Caki2 (cell line): Measurements from ENCODE around the gene ERC2. TPM values are rescaled to one million over a fixed set of nuclear protein-coding genes. Genes with fewer than 3 reads are reported as not detected.

Experiments used
- DNase-seq: peaks from one replicate; pipeline ENCODE4 v3.0.0-alpha.2; 2015; ENCODE audit warnings: low read depth
- in situ Hi-C: cut with HindIII; loops from 2 replicates; pipeline ENCODE4 v1.10.0; 2016; ENCODE audit warnings: low sequenced_read_pairs, low pct_unique_long_range_greater_than_20kb, mixed read lengths
- total RNA-seq: library from RNA; depleted of rRNA; stranded (reverse); fragments of >200 nt; shearing (Covaris generic); gene quantifications from 2 replicates; pipeline ENCODE4 v1.2.3, GENCODE V29; 2014; ENCODE audit warnings: low replicate concordance

Gene ERC2
- total RNA-seq, 1 experiment from 2014 or later, result not detected

DNA sequence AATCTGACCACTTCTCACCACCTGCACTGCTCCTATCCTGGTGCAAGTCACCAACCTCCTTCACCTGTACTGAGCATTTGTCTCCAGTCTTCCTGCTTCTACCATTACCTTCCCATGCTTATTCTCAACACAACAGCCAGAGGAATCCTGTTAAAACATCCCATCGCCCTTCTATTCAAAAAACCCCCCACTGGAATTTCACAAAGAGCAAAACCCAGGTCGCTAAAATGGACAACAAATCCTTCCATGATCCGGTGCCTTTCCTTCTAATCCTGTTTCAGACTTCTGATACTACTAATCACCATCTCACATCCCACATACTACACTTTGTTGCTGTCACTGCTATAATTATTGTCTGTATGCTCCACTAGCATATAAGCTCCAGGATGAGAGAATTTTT, 85.2 kb downstream of the ERC2 start:
- no peak for DNase-seq
- in situ Hi-C loops, result no loop called here

GRCh38 chr3:56379723-56380287, 88.5 kb downstream of the ERC2 start:
- DNase-seq, result no peak
- in situ Hi-C loops, result no loop called here

DNA sequence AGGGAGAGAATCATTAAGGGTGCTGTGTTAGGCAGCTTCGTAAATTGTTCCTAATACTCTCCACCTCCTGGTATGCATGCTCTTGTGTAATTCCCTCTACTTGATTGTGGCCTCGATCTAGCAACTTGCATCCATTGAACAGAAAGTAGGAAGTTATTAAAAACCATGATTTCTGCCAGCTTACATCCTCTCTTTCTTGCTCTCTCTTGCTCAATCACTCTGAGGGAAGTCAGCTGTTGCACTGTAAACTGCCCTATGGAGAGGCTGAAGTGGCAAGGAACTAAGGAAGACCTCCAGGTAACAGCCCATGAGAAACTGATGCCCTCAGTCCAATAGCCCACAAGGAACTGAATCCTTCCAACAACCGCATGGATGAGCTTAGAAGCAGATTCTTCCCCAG, 92.6 kb downstream of the ERC2 start:
- in situ Hi-C loops, result no loop called here
- no peak for DNase-seq

DNA sequence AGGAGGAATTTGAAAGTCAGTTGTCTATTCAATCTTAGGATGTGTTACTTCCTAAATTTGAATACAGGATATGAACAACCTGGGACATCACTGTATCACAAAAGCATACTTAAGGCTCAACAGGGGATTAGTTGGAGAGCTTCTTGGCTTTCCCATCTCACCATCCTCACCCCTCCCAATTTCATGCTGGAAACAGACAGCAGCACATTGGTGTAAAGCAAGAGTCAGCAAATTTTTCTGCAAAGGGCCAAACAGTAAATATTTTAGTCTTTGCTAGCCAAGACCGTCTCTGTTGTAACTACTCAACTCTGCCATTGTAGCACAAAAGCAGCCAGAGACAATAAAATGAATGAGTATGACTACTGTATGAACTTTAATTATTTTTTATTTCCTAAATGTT, 94.9 kb downstream of the ERC2 start:
- in situ Hi-C loops, result no loop called here
- no peak for DNase-seq

DNA sequence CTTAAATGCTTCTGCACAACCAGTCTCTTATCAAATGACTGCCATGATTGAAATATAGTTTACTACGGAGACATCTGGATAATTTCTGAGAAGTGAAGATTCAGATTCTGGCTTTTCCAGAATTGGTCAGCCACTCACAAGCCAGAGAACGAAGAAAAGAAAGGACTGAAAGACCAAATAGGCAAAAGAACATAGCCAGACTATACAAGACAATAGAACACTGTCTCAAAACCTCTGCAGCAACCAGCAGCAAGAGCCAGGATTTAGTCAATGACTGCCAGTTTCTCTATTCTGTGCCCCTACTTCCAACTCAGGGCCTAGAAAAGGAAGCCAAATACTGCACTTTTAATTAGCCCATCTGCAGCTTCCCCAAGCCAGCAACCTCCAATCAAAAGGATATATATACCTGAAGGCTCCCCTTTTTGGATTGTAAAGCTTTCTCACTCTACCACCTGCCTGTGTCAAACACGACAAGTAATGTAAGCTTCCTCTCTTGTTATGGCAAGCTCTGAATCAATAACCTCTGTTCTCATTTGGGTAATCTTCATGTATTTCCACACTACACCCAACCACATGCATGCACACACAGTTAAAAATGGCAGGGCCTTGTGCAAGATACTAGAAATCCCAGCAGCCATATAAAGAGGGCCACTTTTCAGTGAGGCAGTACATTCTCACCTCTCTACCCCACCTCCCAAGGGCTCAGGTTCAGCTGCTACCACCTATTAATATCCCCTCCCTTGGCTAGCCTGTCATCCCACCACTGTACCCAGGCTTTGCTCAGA, 97.1 kb downstream of the ERC2 start:
- DNase-seq, result no peak
- in situ Hi-C loops, result no loop called here

- in situ Hi-C loops, result no loop called here
- no peak for DNase-seq
These were observed 98.4 kb downstream of the ERC2 start for GRCh38 chr3:56369914-56370313.

- in situ Hi-C loops, result no loop called here
- DNase-seq, result no peak
These were observed 99.4 kb downstream of the ERC2 start for GRCh38 chr3:56368846-56369245.

DNA sequence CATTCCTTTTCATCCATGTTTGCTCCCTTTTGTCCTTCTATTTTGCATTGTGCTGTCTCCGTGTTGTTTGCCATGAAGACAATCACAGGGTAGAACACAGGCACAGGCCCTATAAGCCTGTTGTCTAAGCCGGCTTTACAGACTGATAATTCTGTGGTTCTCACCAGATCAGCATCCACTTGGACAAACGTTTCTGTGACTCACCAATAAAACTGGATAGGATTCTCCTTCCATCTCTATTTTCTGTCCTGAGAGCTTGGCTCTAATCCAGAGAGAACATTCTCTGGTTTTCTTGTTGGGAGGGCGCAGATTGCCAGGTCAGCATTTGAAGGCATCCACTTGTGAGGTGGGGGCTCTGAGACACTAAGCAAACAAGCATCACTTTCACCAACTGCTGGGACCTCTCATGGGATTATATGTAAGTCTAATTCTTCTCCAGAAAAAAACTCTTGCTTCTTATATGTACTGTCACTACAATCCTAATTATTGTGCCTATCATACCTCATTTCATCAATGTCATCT, 101.6 kb downstream of the ERC2 start:
- no peak for DNase-seq
- in situ Hi-C loops, result no loop called here

DNA sequence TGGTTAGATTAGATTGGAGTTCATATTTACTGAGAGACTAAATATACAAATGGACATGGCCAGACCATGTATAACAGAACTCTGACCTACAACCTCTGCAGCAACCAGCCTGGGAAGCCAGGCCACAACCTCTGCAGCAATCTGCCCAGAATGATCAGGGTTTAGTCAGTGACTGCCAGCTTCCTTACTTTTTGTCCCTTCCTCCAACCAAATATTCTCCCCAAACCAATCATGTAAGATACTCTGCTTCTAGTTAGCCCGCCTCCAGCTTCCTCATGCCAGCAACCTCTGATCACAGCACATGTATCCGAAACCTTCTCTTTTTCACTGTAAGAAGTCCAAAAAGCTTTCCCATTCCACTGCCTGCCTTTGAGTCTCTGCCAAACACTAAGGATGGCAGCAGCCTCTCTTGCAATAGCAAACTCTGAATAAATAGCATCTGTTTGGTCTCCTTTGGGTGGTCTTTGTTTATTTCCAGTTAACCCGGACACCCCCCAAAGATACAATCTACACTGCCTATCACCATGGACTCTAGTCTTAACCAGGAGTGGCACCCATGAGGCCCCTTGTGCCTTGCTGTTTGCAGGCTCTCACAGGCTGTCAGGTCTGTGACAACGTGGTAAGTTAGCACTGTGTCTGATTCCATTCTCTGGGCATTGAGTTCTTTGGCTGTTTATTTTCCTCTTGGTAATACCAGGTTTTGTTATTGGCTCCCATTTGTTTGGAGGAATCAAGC, 102.2 kb downstream of the ERC2 start:
- no peak for DNase-seq
- in situ Hi-C loops, result no loop called here

GRCh38 chr3:56364665-56365064, 103.6 kb downstream of the ERC2 start:
- DNase-seq, result no peak
- in situ Hi-C loops, result no loop called here

DNA sequence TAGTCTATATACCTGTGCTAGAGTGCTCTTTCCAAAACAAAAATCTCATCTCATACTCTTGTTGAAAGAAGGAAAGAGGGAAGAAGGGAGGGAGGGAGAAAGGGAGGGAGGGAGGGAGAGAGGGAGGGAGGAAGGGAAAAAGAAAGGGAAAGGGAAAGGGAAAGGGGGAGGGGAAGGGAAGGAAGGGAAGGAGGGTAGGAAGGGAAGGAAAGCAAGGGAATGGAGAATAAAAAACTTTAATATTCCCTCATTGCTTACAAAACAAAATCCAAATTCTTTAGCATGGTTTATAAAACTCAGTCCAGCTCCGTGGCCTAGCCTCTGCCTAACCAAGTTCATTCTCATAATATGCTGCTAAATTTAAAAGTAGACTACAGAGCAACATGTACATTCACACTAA, 104.5 kb downstream of the ERC2 start:
- in situ Hi-C loops, result no loop called here
- no peak for DNase-seq

DNA sequence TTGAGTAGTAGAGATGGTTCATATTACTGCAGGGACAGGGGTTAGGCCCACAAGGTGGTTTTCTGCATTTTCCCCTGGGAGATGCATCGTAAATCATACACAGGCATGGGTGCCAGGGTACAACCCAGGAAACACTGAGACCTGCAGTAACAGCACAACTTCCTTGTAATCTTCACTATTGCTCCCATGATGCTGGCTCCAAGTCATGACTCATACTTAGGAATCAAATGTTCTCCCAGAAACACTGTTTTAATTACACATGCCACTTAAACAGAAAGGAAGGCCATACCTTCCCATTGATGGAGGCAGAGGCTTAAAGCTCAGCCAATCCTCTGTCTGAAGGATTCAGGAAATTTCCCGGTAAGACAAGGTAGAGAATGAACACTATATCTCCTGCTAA, 106.5 kb downstream of the ERC2 start:
- in situ Hi-C loops, result no loop called here
- DNase-seq, result no peak

GRCh38 chr3:56357266-56357665, 111.0 kb downstream of the ERC2 start:
- in situ Hi-C loops, result no loop called here
- DNase-seq, result no peak

DNA sequence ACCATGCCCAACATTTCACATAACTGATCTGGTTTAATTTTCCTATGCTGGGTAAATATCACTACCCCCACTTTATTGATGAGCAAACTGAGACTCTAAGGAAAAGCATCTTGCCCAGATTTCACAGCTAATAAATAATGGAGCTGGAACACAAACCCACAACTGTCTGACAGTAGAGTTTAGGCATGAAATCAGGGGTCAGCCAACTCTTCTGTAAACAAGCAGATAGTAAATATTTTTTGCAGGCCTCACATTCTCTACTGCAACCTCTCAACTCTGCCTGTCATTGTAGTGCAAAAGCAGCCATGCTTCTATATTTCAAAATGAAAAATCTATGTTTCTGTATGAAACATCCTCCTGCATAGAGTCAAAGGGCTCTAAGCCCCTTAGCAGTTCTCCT, 111.5 kb downstream of the ERC2 start:
- in situ Hi-C loops, result no loop called here

DNA sequence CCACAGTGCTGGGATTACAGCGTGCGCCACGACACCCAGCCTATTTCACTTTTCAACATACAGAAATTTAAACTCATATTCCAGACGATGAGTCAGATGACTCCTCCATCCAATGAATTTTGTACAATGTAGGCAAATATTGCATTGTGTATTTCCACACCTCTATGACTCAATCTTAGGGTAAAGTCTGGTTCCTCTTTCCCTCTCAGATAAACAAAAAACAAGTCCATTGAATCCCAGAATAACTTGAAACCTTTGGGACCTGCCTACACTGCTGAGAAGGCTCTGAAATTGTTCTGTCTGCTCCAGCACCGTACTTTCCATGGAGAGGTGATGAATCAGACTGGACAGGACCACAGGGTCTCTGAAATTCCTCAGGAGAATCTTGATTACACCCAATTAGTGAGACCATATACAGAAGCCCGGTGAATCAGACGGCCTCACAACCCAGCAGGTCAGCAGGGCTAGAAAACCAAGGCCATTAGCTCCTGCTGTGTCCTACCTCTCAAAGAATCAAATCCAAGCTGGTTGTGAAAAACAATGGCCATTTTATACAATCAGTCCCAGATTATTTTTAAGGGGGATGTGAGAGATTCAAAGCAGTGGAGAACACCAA, 112.6 kb downstream of the ERC2 start:
- in situ Hi-C loops, result no loop called here
- DNase-seq, result no peak

More for the DNA sequence above, 111.5 kb downstream of the ERC2 start:
- no peak for DNase-seq

DNA sequence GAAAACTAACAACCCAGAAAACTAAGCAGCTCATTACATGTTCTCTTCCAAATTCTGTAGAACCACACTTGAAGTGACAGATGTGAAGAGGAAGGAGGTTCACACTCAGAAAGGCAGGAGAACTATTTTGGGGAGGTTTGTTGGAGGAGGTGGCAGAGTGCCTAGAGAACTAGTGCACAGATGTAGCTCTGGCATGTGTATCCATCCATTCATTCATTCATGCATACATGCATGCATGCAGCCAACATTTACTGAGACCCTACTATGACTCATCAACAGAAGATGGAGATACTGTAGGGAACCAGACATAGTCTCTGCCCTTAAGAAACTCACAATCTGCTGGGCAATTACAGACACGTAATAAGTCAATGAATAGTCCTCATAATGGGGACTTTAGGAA, 116.7 kb downstream of the ERC2 start:
- DNase-seq, result no peak
- in situ Hi-C loops, result no loop called here

- in situ Hi-C loops, result no loop called here
- no peak for DNase-seq
These were observed 120.9 kb downstream of the ERC2 start for GRCh38 chr3:56347219-56347871.

DNA sequence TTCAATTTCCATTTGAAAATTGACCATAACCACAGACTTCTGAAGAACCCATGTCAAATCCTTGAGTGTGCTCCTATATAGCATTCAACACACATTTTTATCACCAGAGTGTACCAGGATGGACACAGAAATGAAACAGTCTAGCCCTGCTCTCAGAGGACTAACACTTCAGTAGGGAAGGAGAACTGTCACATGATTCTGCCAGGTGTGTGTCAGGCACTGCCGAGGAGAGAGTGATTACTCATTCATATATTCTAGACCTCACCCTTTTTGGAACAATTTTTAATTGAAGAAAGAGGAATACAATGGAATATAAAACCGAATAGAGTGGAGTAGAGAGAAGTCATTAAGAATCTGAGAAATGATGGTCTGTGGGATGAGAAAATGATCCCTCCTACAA, 125.8 kb downstream of the ERC2 start:
- no peak for DNase-seq
- in situ Hi-C loops, result no loop called here
